ENCODE results near the gene FTO.

GRCh38 chr16:54015147-54015546 is 311.2 kb downstream of the FTO start:
- TF ChIP-seq CTCF (IDR thresholded peaks at IDR 0.05) (no peak), POLR2A (IDR thresholded peaks at IDR 0.05) (no peak)
